GM20431 (cell line): ENCODE data around the gene NAP1L1.

Source experiments
- in situ Hi-C: fragments of 300-500 bp; cut with MseI, MboI; formaldehyde crosslinking; loops from one replicate; pipeline ENCODE4 v1.15.0; 2020; ENCODE audit warnings: low sequenced_read_pairs; ENCODE audit not compliant: unreplicated experiment

NAP1L1 gene

DNA sequence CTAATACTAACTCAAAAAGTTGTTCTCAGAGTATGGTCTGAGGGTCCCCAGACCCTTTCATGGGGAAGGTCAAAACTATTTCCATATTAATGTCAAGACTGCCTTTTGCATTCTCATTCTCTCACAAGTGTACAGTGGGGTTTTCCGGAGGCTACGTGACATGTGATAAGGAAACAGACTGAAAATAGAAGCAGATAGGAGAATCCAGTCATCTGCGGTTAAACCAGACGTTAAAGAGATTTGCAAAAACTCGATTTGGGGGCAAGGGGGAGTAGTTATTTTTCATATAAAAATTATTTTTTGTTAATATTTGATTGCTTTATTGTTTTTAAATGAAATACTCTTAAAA, 1.0 kb upstream of the NAP1L1 start:
- in situ Hi-C loops: no loop called here

DNA sequence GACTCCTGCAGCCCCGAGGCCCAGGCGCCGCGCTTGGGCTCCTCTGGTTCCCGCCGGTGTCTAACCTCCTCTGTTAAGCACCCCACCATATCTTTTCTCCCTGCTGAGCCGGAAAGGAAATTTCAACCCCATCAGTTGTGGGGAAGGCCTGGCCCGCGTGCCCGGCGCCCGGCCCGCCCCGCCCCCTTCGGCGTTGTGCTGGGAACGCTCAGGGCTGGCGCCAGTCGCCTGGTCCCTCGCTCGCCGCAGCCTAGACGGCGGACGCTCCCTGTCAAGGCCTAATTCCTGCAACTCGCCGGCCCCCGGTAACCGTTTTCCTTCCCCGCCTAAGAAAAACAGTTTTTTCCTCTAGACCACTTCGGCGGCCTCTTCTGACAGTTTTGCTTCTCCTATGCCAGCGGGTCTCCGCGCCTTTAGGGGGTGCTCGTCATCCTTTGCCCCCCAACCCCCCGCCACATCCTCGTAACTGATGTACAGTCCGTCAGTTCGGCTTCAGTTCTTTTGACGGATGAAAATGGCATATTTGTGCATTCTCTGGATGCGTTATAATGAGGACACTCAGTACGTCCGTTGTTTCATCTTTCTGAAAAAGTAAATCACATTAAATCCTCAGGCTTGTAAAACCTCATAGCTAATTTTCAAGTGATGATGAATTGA, 506 bp upstream of the NAP1L1 start:
- in situ Hi-C loops: no loop called here

- in situ Hi-C loops: no loop called here
Observed at GRCh38 chr12:76083246-76083903, 1.1 kb downstream of the NAP1L1 start.

- in situ Hi-C loops: no loop called here
Observed at GRCh38 chr12:76081909-76082308, 2.6 kb downstream of the NAP1L1 start.

GRCh38 chr12:76080729-76081415, 3.6 kb downstream of the NAP1L1 start:
- in situ Hi-C loops: no loop called here

- in situ Hi-C loops: no loop called here
Observed at GRCh38 chr12:76080017-76080728, 4.3 kb downstream of the NAP1L1 start.

GRCh38 chr12:76078748-76079147, 5.7 kb downstream of the NAP1L1 start:
- in situ Hi-C loops: no loop called here

- in situ Hi-C loops: no loop called here
Observed at GRCh38 chr12:76075448-76075847, 9.0 kb downstream of the NAP1L1 start.

- in situ Hi-C loops: no loop called here
Observed at GRCh38 chr12:76074701-76075336, 9.7 kb downstream of the NAP1L1 start.

DNA sequence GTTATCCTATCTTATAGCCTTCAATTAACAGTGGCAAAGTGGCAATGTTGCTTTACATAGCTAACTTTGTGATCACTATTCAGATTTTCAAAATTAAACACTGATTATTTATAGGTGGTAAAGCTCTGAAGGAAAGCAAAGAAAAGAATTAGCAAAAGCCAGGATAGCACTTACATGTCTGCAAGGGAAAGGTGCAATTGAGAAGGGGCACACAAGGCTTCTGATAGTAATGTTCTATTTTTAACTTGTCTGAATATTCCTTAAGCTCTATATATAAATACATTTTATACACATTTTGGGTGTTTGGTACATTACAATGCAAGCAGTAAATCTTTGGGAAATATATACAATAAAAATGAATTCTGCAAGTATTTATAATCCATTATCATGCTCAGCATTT, 10.9 kb downstream of the NAP1L1 start:
- in situ Hi-C loops: no loop called here

GRCh38 chr12:76072568-76072967, 11.9 kb downstream of the NAP1L1 start:
- in situ Hi-C loops: no loop called here

GRCh38 chr12:76069339-76069738, 15.1 kb downstream of the NAP1L1 start:
- in situ Hi-C loops: no loop called here

GRCh38 chr12:76065917-76066316, 18.6 kb downstream of the NAP1L1 start:
- in situ Hi-C loops: no loop called here

GRCh38 chr12:76064904-76065303, 19.6 kb downstream of the NAP1L1 start:
- in situ Hi-C loops: no loop called here

GRCh38 chr12:76060111-76060510, 24.4 kb downstream of the NAP1L1 start:
- in situ Hi-C loops: no loop called here

DNA sequence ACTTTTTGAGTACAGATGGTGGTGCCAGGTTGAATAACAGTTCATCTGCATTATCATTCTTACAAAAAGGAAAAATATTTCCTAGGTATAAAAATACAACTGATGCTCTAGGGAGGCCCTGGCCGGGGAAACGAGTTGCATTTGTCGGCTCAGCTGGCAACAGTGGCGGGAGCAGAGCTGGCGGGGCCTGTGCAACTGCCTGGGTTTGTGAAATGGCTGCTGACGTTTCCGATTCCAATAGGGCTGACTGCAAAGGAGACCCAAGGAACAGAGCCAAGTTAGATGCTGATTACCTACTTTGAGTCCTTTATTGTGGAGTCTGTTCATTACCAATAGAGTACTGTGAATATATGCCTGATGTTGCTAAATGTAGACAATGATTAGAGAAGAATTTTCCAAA, 27.2 kb downstream of the NAP1L1 start:
- in situ Hi-C loops: no loop called here

DNA sequence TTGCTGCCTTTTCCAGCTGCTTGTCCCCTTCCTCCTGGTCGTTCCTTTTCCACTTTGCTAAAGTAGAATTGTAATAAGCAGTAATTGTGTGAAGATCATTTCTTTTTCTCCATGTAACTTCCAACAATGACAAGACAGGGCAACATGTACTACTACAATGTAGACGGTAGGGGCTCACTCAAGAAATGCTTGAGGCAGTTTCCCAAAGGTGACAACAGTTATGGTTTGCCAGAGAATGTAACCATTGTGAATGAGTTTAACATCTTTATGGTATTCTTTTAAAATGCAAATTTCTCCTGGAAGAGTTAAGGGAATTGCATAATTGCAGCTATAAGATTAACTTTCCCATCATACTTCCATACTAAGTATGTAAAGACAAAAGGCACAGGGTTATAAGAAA, 29.1 kb downstream of the NAP1L1 start:
- in situ Hi-C loops: no loop called here

GRCh38 chr12:76049575-76050251, 34.8 kb downstream of the NAP1L1 start:
- in situ Hi-C loops: no loop called here

DNA sequence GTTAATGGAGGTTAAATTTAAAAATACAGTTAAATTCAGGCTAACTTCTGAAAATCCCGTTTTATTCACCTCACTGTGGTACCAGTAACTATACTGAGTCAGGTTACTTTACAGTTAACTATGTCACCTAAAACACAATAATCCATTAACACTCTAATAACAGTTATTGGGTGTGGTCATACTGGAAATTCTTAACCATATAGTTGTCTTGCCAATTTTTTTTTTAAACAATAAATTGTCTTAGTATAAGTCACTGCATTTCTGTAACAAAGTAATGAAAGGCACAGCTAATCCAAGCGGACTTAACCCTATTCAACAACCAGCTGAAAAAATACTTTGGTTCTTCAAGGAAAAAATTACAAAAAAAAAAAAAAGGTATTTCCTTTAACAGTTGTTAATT, 36.7 kb downstream of the NAP1L1 start:
- in situ Hi-C loops: no loop called here

GRCh38 chr12:76047060-76047459, 37.4 kb downstream of the NAP1L1 start:
- in situ Hi-C loops: no loop called here
